T-helper 1 cell (primary cell): ENCODE measurements around the gene LRRC40.
A peak's percentile ranks its signal among the peaks of the same experiment; 100 is the strongest.
"Not testable (repeated sequence)": the region's sequence is repeated elsewhere in the genome, so short reads cannot be mapped to it uniquely, and the experiment has no call there.

Experiments
- DNase-seq, 5 donors: peaks; one replicate each; pipeline ENCODE4 v3.0.0-alpha.2; 2012 to 2020

LRRC40 gene

GRCh38 chr1:70200065-70200464 is 5.3 kb downstream of the LRRC40 start:
- DNase-seq: no peak

GRCh38 chr1:70196333-70196732 is 9.0 kb downstream of the LRRC40 start:
- no peak for DNase-seq

GRCh38 chr1:70195342-70195741 is 10.0 kb downstream of the LRRC40 start:
- DNase-seq: no peak

- no peak for DNase-seq
These were observed 10.8 kb downstream of the LRRC40 start for GRCh38 chr1:70194601-70195000.

- not testable (repeated sequence) for DNase-seq
These were observed 12.9 kb downstream of the LRRC40 start for GRCh38 chr1:70192446-70192845.

- DNase-seq: no peak
These were observed 15.2 kb downstream of the LRRC40 start for GRCh38 chr1:70190180-70190579.

- no peak for DNase-seq
These were observed 16.9 kb downstream of the LRRC40 start for GRCh38 chr1:70188522-70188921.

- DNase-seq: not testable (repeated sequence)
These were observed 20.2 kb downstream of the LRRC40 start for GRCh38 chr1:70185181-70185580.

GRCh38 chr1:70171512-70171911 is 33.9 kb downstream of the LRRC40 start:
- no peak for DNase-seq

GRCh38 chr1:70169018-70169839 is 36.1 kb downstream of the LRRC40 start:
- DNase-seq: peak in 1 of 5 donors; percentile 22

GRCh38 chr1:70168283-70168682 is 37.1 kb downstream of the LRRC40 start:
- no peak for DNase-seq

GRCh38 chr1:70164350-70164749 is 41.0 kb downstream of the LRRC40 start:
- no peak for DNase-seq

GRCh38 chr1:70156529-70157120 is 48.8 kb downstream of the LRRC40 start:
- DNase-seq: no peak

- DNase-seq: no peak
These were observed 51.6 kb downstream of the LRRC40 start for GRCh38 chr1:70153739-70154138.

- no peak for DNase-seq
These were observed 54.9 kb downstream of the LRRC40 start for GRCh38 chr1:70150444-70150843.

- DNase-seq: no peak
These were observed 58.9 kb downstream of the LRRC40 start for GRCh38 chr1:70146488-70146887.

- DNase-seq: no peak
These were observed 62.2 kb downstream of the LRRC40 start for GRCh38 chr1:70143048-70143659.

- no peak for DNase-seq
These were observed 63.3 kb downstream of the LRRC40 start for GRCh38 chr1:70142075-70142474.

- no peak for DNase-seq
These were observed 64.5 kb downstream of the LRRC40 start for GRCh38 chr1:70140894-70141293.

GRCh38 chr1:70140343-70140742 is 65.0 kb downstream of the LRRC40 start:
- no peak for DNase-seq

- no peak for DNase-seq
These were observed 71.2 kb downstream of the LRRC40 start for GRCh38 chr1:70134148-70134547.

- no peak for DNase-seq
These were observed 88.3 kb downstream of the LRRC40 start for GRCh38 chr1:70117046-70117445.

- DNase-seq: no peak
These were observed 90.1 kb downstream of the LRRC40 start for GRCh38 chr1:70115315-70115714.

- DNase-seq: no peak
These were observed 92.5 kb downstream of the LRRC40 start for GRCh38 chr1:70112838-70113237.
